HL-60 (cell line): ENCODE data around the gene ESX1.

Experiments used
- CTCF ChIP-seq: IDR thresholded peaks from one replicate; pipeline ENCODE4 v1.5.1; 2011; ENCODE audit warnings: low read length, control low read depth, inconsistent platforms; ENCODE audit not compliant: insufficient read depth
- GABPA ChIP-seq: IDR thresholded peaks from 2 replicates; pipeline ENCODE4 v1.6.1; 2012; ENCODE audit warnings: low read depth
- TF ChIP-seq, protein P1 (sequence below): IDR thresholded peaks from 2 replicates; pipeline ENCODE4 v1.6.1; 2012; ENCODE audit warnings: low read depth; ENCODE audit not compliant: insufficient replicate concordance

DNA sequence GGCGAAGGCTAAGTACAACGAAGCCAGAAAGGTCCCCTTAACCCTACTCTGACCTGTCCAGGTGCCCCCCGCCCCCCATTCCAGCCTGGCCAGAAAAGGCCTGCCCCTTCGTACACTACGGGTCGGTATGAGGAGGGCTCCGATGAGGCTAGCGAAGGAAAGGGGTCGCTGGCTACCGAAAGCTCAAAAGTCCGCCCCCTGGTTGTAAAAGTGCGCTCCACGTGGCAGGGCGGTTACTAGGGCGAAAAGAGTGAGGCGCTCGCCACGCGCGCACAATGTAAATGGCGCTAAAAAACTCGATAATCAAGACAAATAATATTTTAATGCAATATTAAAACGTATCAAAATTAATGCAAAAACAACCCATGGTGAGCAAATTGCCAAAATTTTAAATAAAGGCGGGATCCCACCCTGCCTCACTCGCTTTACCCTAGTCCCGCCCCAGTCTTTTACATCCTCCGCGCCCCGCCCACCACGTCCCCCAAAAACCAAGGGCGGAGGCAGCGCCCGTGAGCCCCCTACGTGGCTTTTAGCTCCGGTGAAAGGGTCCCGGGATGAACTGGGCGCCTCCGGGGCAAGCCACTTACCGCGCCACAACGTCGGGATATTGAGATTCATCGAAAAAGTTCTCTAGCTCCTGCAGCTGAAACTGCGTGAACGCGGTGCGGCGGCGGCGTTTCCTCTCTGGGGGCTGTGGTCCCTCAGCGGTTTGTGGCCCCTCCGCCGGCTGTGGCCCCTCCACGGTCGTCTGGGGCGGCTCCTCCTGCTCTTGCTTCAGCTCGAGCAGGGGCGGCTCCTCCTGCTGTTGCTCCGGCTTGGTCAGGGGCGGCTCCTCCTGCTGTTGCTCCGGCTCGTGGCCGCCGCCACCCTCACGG, 929 bp downstream of the ESX1 start:
- no peak for TF ChIP-seq CTCF
- TF ChIP-seq, protein P1, sequence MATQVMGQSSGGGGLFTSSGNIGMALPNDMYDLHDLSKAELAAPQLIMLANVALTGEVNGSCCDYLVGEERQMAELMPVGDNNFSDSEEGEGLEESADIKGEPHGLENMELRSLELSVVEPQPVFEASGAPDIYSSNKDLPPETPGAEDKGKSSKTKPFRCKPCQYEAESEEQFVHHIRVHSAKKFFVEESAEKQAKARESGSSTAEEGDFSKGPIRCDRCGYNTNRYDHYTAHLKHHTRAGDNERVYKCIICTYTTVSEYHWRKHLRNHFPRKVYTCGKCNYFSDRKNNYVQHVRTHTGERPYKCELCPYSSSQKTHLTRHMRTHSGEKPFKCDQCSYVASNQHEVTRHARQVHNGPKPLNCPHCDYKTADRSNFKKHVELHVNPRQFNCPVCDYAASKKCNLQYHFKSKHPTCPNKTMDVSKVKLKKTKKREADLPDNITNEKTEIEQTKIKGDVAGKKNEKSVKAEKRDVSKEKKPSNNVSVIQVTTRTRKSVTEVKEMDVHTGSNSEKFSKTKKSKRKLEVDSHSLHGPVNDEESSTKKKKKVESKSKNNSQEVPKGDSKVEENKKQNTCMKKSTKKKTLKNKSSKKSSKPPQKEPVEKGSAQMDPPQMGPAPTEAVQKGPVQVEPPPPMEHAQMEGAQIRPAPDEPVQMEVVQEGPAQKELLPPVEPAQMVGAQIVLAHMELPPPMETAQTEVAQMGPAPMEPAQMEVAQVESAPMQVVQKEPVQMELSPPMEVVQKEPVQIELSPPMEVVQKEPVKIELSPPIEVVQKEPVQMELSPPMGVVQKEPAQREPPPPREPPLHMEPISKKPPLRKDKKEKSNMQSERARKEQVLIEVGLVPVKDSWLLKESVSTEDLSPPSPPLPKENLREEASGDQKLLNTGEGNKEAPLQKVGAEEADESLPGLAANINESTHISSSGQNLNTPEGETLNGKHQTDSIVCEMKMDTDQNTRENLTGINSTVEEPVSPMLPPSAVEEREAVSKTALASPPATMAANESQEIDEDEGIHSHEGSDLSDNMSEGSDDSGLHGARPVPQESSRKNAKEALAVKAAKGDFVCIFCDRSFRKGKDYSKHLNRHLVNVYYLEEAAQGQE, result no peak
- TF ChIP-seq GABPA, result no peak
